HCT116 (cell line): Measurements from ENCODE around the gene CKAP2L.

Source experiments
- CTCF ChIP-seq, 3 experiments: fragments of 200-600 bp in 1 of 3; sonication (generic) in 1 of 3; IDR thresholded peaks in 2 of 3; conservative IDR thresholded peaks in 1 of 3; 2 replicates each; pipeline ENCODE4 v1.5.1; 2012 to 2017; ENCODE audit warnings: low read depth in 2 of 3, low read length in 2 of 3, antibody characterized with exemption in 1 of 3, borderline replicate concordance in 1 of 3, control low read depth in 1 of 3, mild to moderate bottlenecking in 1 of 3, mixed read lengths in 1 of 3, mixed run types in 1 of 3, moderate library complexity in 1 of 3; ENCODE audit not compliant: insufficient read depth in 1 of 3
- MAX ChIP-seq: IDR thresholded peaks from 2 replicates; pipeline ENCODE4 v1.6.1; 2012

GRCh38 chr2:112694182-112694581, 70.2 kb downstream of the CKAP2L start:
- no peak for TF ChIP-seq MAX
- TF ChIP-seq CTCF (IDR thresholded peaks at IDR 0.05 in 2 of 3, conservative IDR thresholded peaks at IDR 0.05 in 1 of 3; ENCODE audit: borderline replicate concordance in 1 of 3, insufficient read depth in 1 of 3, low read depth in 2 of 3, low read length in 2 of 3) = no peak
